ENCODE measurements around the gene SPP1.
"Not testable (repeated sequence)": the region's sequence is repeated elsewhere in the genome, so short reads cannot be mapped to it uniquely, and the experiment has no call there.

Gene SPP1

GRCh38 chr4:87975466-87975865 is at the start of gene SPP1:
Gene SPP1 (plus strand): TSS chr4:87975714. CDS start chr4:87976896, 1,182 bp downstream.
- DNase-seq (ENCODE audit: low read depth, low spot score) = no peak

- DNase-seq (ENCODE audit: low read depth, low spot score) = no peak
Measured at GRCh38 chr4:87926554-87927098, 48.9 kb upstream of the SPP1 start.

- DNase-seq (ENCODE audit: low read depth, low spot score) = no peak
Measured at GRCh38 chr4:87930629-87931028, 44.9 kb upstream of the SPP1 start.

GRCh38 chr4:87931932-87932331 is 43.6 kb upstream of the SPP1 start:
- no peak for DNase-seq (ENCODE audit: low read depth, low spot score)

GRCh38 chr4:87932718-87933141 is 42.8 kb upstream of the SPP1 start:
- DNase-seq (ENCODE audit: low read depth, low spot score) = no peak

GRCh38 chr4:87933337-87933736 is 42.2 kb upstream of the SPP1 start:
- no peak for DNase-seq (ENCODE audit: low read depth, low spot score)

GRCh38 chr4:87934157-87934704 is 41.3 kb upstream of the SPP1 start:
- no peak for DNase-seq (ENCODE audit: low read depth, low spot score)

GRCh38 chr4:87934973-87935372 is 40.5 kb upstream of the SPP1 start:
- no peak for DNase-seq (ENCODE audit: low read depth, low spot score)

GRCh38 chr4:87935954-87936353 is 39.6 kb upstream of the SPP1 start:
- DNase-seq (ENCODE audit: low read depth, low spot score) = not testable (repeated sequence)

- DNase-seq (ENCODE audit: low read depth, low spot score) = no peak
Measured at GRCh38 chr4:87937523-87937922, 38.0 kb upstream of the SPP1 start.

- DNase-seq (ENCODE audit: low read depth, low spot score) = no peak
Measured at GRCh38 chr4:87938746-87939145, 36.8 kb upstream of the SPP1 start.

- DNase-seq (ENCODE audit: low read depth, low spot score) = no peak
Measured at GRCh38 chr4:87939978-87940690, 35.4 kb upstream of the SPP1 start.

GRCh38 chr4:87940809-87941208 is 34.7 kb upstream of the SPP1 start:
- not testable (repeated sequence) for DNase-seq (ENCODE audit: low read depth, low spot score)

- no peak for DNase-seq (ENCODE audit: low read depth, low spot score)
Measured at GRCh38 chr4:87941537-87942392, 33.7 kb upstream of the SPP1 start.

GRCh38 chr4:87943660-87944149 is 31.8 kb upstream of the SPP1 start:
- no peak for DNase-seq (ENCODE audit: low read depth, low spot score)

GRCh38 chr4:87944967-87945366 is 30.5 kb upstream of the SPP1 start:
- DNase-seq (ENCODE audit: low read depth, low spot score) = no peak

- no peak for DNase-seq (ENCODE audit: low read depth, low spot score)
Measured at GRCh38 chr4:87946766-87947165, 28.7 kb upstream of the SPP1 start.

GRCh38 chr4:87947381-87948160 is 27.9 kb upstream of the SPP1 start:
- no peak for DNase-seq (ENCODE audit: low read depth, low spot score)

- no peak for DNase-seq (ENCODE audit: low read depth, low spot score)
Measured at GRCh38 chr4:87949961-87950360, 25.6 kb upstream of the SPP1 start.

GRCh38 chr4:87950493-87950892 is 25.0 kb upstream of the SPP1 start:
- DNase-seq (ENCODE audit: low read depth, low spot score) = no peak

GRCh38 chr4:87950936-87951511 is 24.5 kb upstream of the SPP1 start:
- DNase-seq (ENCODE audit: low read depth, low spot score) = no peak

Data from activated naive CD8-positive, alpha-beta T cell treated with anti-CD3 and anti-CD28 coated beads, Interleukin-2, amount 50 U/mL, for 16 hours (primary cell).